Germinal center (tissue), 1 donor: ENCODE data around the gene URGCP.

Experiments
- DNase-seq: peaks from one replicate; pipeline ENCODE4 v3.0.0; 2012; ENCODE audit warnings: mixed read lengths, low spot score

The URGCP gene

DNA sequence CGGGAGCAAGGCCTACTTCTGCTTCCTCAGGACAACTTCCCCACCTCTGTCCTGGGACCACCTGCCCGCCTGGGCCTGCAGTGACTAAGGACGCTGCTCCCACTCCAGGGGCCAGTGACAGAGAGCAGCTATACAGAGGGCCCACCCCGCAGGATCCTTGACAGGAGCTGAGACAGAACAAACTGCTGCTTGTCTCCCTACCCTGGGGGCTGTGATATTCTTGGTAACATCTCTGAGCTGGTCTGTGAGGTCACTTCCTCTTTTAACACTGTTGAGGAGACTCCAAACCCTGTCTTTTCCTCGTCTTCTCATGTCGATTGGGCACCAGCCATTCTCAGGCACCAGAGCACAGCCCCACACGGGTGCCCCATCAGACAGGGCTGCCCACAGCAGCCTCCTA, 30.2 kb downstream of the URGCP start:
- DNase-seq = peak; percentile 63

DNA sequence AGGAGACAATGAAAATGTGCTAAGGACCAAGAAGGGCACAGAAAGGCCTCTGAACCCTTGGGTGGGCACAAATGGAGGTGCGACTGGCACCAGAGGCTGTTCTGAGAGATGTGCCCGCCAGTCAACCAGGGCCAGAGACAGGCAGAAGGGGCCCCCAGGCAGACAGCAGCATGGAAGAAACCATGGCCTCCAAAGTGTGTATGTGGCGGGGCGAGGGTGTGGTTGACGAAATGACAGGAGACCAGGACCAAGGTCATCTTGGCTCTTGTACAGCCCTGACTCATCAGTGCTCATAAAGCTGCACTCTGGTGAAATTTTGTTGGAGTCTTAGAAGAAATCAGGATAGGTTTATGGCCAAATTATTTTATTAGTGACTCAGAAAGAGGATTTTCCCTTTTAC, 33.1 kb downstream of the URGCP start:
- DNase-seq = no peak

DNA sequence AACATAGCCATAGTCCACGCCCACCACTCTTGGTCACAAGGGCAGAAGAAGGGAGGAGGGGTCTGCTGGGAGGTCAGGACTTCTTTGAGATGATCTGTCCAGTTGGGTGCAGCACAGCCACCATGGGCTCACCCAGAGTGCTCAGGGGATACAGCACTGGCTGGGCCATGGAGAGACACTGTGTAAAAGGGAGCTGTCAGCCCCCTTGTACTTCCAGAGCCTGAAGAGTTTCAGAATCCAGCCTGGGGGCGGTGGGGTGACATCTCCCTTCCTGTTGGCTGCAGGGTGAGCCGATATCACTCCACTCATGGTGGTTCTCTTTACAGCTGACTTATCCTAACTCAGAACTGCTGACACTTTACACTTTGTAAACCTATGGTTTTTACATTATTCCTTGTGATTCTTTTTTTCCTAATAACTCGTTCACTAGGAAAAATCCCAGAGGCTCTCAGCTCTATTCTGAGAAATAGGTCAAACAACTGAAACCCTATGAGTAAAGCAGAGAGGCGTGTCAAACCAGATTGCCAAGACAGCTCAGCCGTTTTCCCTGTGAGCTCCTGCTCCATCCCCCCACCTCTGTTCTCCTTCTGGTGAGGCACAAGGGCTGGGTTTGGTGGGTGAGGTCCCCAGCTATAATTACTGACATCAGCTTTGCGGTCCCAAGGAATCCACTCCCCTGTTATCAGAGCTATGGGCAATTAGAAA, 33.8 kb downstream of the URGCP start:
- DNase-seq = no peak

DNA sequence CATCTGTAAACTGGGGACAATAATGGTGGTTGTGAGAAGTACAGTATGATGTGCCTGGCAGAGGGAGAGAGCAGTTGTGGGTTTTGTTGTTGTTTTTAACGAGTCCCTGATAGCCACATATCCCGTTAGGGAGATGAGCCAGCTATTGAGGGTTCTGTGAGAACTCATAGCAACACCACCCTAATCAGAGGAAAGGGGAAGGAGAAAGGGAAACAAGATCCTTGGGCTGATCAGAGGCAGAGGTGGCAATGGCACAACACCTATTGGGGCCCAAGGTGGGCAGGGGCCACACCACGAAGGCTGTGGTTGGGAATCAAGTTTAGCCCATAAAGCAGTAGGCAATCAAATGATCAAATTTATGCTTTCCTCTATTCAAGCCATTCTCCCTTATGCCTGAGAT, 35.3 kb downstream of the URGCP start:
- DNase-seq = no peak

DNA sequence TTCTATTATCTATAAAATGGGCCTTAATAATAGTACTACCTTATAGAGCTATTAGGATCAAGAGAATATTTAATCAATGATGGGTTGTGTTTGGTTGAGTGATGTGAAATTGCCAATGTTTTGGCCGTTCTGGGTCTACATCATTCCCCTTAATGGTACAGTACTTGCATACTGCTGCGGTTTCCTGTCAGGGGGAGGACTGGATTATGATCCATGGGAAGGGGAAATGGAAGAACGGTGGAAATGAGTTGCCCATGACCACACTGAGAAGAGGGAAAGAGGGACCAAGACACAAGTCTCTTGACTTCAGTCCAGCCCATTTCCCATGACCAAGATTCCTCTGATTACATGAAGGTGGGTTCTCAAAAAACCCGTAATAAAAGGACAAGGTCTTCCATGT, 36.1 kb downstream of the URGCP start:
- no peak for DNase-seq

DNA sequence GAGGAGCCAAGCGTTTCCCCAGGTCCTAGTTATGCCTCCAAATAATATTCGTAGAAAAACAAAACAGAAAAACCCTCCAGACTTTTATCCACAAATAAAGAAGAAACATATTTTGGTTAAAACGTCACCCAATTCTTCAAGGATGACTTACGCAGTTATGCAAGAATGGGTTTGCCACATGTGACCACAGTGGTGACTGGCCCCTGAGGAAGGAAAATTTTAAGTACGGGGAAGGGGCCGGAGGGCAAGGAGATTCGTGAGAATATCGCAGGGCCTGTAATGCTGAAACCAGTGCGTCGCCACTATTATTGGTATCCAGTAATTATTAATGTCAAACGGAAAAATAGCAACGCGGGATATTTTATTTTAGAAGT, 36.5 kb downstream of the URGCP start:
- DNase-seq = no peak

DNA sequence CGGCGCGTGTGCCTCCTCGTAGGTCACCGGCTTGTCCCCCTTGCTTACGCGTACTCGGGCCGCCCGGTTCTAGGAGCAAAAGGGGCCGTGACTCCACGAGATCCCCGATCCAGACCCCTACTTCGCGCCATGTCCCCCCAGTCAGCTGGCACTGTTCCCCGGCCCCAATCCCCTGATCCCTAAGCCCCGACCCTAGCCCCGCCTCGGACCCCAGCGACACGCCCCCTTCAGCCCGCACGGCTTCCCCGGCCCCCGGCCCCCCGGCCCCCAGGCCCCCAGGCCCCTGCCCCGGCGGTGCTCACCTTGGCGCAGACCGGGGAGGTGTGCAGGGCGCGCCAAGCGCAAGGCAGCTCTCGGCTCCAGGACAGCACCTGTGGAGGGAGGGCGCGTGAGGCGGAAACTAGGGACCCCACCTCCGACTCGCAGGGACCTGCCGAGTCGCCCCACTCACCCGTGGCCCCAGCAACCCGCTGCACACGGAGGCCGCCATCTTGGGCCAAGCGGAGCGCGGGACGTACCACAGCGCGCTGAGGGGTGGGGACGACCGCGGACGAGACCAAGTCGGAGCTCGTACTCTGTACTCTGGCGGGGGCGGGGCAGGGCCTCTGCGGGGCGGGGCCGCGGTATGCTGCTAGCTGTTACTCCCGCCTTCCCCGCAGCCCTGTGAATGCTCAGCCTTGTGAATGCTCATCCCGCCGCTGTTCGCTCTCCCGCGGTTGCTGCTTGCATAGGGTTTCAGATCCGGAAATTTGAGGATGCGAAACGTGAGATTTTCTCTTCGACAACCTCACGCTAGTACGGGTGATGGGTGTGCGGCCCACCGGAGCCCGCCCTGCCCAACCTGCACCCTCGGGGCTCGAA, 37.2 kb downstream of the URGCP start, which contains the start of gene MRPS24:
Gene MRPS24, minus strand, starts transcription at position 512 of the 861 bp plus-strand sequence. Its CDS starts 22 bp downstream, at position 490.
- peak; percentile 95 for DNase-seq

DNA sequence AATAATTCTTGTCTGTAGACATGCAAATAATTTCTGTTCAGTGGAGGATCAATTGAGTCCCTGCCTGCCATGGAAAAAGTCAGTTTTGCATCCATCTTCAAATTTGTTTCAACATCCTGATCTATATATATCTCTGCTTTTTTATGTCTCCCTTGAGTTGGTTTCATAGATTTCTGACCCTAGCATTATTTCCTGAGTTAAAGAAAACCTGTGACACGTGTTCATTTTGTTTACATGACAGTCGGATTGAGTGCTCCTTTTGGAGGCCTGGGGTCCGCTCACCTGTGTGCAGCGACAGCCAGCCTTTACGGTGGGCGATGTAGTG, 37.8 kb downstream of the URGCP start:
- no peak for DNase-seq

DNA sequence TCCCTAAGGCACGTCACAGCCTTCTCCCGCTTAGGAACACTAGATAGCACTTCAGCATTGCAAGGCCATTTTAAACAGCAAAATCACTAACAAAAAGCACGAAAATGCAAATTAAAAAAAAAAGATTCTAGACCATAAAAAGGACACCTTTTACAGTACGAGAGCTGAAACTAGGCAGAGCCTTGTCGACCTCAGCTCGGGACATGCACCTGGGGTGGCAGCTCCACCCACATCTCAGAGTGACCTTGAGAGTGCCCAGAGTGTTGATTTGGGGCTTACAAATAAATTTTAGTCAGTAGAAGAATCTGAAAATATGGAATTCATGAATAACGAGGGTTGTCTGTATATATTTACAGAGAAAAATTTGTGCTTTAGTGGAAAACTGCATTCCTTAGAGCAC, 38.2 kb downstream of the URGCP start:
- no peak for DNase-seq

DNA sequence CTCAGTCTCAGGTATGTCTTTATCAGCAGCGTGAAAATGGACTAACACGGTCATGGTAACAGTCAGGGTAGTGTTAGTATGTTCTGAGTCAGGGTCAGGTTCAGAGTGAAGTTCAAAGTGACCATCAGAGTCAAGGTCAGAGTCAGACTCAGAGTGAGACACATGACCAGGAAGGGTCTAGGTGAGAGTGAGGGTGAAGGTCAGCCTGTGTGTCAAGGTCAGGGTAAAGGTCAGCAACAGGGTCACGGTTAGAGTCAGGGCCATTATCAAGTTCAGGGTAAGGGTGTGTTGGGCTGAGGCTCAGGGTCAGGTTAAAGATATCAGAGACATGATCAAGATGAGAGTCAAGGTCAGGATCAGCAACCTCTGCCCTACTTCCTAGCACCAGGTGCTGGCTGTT, 41.1 kb downstream of the URGCP start:
- no peak for DNase-seq

DNA sequence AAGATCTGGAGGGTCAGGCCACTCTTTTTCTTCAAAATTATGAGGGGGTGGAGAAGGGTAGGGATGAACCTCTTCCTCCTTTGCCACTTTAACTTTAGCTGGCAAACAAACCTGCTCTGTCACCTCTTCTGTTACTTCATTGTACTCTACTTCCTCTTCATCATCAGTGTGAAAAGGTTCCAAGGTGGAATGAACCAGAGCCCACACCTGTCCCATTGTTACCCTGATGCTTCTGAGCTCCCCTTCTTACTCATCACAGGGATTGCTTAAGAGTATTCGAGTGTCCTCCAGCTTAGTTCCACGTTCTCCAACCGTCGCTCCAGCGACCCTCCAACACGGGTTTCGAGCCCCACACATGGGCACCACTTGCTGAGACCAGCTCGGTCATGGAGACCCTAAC, 42.3 kb downstream of the URGCP start:
- no peak for DNase-seq

DNA sequence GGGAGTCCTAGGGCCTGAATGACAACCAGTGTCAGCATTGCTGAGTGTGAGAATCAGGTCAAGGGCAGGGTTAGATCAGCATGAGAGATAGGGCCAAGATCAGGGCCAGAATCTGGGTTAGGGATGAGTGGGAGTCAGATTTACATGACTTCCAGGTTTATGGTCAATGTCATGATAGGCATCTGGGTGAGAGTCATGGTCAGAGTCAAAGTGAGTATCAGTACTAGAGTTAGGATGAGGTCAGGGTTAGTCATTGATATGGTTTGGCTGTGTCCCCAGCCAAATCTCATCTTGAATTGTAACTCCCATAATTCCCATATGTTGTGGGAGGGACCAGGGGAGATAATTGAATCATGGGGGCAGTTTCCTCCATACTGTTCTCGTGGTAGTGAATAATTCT, 49.4 kb downstream of the URGCP start:
- DNase-seq = no peak

DNA sequence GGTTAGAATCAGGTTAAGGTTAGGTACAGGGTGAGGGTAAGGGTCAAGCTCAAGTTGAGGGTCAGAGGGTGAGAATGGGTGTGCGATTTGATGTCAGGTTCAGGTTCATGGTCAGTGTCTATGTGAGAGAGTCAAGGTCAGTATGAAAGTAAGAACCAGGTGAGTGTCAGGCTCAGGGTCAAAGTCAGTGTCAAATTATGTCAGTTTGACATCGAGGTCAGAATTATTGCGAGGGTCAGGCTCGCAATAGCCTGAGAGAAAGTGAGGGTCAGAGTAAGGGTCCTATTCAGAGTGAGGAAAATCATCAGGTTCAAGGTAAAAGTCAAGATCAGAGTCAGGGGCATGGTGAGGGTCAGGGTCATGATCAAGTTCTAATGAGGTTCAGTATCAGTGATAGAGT, 50.1 kb downstream of the URGCP start:
- no peak for DNase-seq

DNA sequence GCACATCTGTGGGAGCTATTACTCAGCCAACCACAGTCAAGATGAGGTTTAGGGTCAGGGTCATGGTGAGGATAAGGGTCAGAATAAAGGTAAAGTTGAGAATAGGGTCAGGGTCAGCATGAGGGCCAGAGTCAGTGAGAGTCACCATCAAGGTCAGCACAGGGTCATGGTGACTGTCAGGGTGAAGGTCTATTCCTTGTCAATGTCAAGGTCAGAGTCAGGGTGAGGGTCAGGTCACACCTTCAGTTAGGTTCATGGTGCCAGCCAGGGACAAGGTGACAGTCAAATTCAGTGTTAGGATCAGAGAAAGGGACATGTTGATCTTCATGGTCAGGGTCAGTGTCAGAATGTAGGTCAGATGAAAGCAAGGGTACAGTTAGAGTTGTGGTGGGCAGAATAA, 51.2 kb downstream of the URGCP start:
- DNase-seq = no peak

DNA sequence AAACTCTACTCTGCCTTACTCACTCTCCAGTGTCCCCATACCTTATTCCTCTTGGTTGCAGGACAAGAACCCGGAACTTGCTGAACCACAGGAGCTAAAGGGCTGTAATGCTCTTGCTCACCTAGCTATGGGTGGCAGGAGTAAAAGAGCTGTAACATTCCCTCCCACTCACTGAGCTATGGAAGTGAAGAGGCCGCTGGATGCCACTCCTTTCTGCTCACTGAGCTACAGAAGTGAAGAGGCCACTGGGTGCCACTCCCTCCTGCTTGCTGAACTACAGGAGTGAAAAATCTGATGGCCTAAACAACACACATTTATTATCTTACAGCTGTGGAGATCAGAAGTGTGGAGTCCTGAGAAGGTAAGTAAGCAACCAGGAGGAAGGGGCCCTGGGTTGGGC, 54.6 kb downstream of the URGCP start:
- no peak for DNase-seq

DNA sequence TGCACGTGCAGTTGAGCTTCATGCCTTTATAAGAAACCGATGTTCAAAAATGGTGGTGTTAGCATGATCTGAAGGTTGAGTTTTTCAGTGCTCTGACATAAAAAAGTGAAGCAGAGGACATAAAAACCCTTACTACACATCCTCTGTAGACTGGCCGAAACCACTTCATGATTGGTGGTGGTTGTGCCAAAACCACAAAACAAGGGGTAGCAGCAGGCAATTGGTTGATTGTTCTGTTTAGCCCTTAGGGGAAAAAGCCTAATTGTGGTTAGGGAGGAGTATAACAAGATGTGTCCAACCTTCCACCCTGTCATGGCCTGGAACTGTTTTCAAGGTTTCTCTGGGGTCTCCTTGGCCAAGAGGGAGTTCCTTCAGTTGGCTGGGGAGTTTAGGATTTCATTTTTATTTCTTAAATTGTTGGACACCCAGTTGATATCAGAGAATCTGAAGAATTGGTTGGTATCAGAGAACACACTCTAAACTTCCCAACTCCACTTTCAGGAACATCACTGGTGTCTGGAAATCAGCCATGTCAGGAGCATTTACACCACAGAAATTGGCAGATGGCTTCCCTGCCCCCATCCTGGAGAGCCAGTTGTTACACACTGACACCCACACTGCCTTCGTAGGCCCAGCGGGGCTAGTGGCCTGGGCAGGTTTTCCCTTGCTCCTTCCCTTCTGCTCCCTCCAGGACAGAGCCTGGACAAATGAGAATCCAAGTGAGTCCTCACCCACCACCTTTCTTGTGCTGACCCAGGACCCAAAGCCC, 55.9 kb downstream of the URGCP start:
- no peak for DNase-seq

DNA sequence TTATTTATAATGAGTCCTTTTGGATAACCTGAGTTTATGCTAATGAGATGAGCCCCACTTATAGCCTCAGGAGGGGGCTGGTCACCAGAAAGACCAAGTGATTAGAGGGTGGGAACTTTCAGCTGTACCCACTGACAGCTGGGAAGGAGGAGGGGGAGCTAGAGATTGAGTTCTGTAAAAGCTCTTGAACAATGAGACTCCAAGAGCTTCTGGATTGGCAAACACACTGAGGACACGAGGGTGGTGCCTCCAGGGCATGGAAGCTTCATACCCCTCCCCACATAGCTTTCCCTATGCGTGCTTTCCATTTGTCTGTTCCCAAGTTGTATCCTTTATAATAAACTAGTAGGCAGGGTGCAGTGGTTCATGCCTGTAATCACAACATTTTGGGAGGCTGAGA, 57.3 kb downstream of the URGCP start:
- DNase-seq = no peak

DNA sequence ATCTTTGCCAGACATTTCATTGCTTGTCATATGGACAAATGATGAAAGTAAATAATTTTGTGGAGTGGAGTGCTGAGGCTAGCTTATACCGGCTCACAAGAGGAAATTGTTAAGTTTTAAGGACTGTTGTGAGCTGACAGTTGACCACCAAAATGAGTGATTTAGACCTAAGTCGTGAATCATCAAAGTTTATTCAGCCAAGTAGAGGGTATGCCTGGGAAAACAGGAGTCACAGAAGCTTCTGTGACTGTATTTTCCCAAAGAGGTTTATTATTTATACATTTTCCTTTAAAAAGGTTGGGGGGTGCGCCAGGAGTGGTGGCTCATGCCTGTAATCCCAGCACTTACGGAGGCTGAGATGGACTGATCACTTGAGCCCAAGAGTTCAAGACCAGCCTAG, 58.9 kb downstream of the URGCP start:
- no peak for DNase-seq

DNA sequence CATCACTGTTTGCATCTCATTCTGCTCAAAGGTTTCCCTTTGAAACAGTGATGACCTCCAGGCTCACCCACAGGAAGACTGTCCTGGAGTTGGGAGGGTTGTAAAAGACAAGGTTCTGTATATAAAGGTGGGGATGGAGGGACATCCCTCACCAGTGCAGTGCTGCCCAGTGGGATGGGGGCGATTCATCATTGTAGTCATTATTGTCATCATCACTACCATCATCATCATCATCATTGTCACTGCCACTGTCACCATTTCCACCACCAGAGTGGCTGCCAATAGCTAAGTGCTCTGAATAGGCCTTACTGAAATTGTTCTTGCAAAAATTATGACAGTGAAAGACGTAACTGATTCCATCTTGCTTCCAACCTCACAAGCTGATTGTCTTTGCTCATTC, 61.7 kb downstream of the URGCP start:
- DNase-seq = no peak

DNA sequence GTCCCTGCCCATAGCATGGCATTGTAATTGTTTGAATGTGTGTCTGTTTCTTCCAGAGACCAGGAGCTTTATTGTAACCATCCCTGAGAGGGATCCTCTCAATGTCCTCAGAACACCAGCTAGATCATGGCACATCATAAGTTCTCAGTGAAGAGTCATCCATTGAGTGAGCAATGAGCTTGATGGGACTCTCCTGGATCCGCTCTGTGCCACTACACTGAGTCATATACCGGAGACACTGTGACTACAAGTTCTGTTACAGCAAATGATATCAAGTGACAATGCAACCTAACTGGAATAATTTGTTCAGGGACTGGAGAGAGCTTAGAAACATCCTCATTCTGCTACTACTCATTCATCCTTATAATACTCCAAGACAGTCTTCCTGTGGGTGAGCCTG, 62.1 kb downstream of the URGCP start:
- DNase-seq = no peak

DNA sequence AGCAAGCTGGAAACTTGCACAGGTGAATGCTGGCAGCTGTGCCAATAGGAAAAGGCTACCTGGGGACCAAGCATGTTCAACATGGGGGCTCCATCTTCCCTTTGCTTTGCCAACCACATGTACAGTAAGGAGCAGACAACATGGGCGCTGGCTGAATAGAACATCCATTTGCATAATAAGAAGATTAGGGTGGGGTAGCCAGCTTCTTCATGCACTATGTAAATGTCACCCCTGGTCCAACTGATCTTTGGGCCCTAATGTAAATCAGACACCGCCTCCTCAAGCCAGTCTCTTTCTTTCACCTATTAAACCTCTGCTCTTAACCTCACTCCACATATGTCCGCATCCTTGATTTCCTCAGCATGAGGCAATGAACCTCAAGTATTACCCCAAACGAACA, 63.1 kb downstream of the URGCP start:
- no peak for DNase-seq

DNA sequence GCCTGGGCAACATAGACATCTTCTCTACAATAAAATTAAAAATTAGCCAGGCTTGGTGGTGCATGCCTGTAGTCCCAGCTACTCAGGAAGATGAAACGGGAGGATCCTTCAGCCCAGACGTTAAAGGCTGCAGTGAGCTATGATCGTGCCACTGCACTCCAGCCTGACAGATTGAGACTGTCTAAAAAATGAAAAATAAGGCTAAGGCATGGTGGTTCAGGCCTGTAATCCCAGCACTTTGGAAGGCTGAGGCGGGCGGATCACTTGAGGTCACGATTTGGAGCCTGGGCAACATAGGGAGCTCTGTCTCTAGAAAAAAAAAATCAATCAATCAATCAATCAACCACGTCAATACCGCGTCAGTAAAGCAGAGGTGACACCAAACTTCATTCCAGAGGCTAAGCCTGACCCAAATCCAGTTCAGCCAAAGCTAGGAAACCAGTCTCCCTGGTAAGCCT, 68.2 kb downstream of the URGCP start:
- no peak for DNase-seq
